RKO (cell line): ENCODE measurements around the gene NPLOC4.
A peak's percentile ranks its signal among the peaks of the same experiment; 100 is the strongest.

Experiments used
- DNase-seq: peaks from one replicate; pipeline ENCODE4 v3.0.0-alpha.2; 2016; ENCODE audit warnings: low spot score

The NPLOC4 gene

DNA sequence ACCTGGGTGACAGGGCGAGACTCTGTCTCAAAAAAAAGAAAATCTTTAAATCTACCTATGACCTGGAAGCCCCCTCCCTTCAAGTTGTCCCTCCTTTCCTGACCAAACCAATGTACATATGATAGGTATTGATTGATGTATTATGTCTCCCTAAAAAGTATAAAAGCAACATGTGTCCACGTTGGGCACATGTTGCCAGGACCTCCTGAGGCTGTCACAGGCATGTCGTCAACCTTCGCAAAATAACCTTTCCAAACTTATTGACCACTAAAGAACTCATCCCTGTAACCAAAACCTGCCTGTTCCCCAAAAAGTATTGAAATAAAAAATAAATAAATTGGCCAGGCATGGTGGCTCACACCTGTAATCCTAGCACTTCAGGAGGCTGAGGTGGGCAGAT is 25.1 kb upstream of the NPLOC4 start:
- DNase-seq = no peak

DNA sequence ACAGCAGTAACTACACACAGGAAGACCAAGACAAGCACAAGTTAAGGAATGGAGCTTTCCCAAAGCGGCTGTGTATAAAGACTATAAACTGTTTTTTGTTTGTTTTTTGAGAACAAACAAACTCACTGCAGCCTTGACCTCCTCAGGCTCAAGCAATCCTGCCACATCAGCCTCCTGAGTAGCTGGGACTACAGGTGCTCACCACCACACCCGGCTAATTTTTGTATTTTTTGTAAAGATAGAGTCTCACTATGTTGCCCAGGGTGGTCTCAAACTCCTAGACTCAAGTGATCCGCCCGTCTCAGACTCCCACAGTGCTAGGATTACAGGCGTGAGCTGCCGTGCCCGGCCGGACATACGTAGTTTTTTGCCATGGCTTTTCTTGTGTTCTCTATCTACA is 23.5 kb upstream of the NPLOC4 start:
- no peak for DNase-seq

DNA sequence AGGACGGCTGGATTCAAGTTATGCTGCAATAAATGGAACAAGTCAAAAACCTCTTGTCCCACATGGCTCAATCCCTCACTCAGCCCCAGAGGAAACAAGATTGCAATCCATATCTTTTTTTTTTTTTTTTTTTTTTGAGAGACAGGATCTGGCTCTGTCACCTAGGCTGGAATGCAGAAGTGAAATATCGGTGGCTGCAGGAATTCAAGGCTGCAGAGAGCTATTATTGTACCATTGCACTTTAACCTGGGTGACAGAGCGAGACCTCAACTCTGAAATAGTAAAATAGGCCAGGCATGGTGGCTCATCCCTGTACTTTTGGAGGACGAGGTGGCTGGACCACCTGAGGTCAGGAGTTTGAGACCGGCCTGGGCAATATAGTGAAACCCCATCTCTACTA is 22.1 kb upstream of the NPLOC4 start:
- DNase-seq = no peak

DNA sequence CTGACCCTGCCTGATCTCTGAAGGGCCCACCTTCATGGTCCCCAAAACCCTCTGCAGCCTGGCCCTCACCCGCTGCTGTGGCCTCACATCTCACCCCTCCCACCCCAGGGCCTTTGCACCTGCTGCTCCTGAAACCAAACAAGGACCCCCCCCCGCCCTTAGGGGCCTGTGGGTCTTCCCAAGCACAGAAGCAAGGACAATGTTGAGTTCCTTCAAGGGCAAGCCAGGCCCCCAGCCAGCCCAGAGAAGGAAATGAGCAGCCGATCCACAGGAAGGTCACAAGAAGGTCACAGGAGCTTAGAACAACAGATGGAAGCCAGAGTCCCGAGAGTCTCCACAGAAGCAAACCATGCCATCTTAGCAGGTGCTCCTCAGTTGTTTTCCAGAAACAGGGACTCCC is 19.9 kb upstream of the NPLOC4 start:
- no peak for DNase-seq

DNA sequence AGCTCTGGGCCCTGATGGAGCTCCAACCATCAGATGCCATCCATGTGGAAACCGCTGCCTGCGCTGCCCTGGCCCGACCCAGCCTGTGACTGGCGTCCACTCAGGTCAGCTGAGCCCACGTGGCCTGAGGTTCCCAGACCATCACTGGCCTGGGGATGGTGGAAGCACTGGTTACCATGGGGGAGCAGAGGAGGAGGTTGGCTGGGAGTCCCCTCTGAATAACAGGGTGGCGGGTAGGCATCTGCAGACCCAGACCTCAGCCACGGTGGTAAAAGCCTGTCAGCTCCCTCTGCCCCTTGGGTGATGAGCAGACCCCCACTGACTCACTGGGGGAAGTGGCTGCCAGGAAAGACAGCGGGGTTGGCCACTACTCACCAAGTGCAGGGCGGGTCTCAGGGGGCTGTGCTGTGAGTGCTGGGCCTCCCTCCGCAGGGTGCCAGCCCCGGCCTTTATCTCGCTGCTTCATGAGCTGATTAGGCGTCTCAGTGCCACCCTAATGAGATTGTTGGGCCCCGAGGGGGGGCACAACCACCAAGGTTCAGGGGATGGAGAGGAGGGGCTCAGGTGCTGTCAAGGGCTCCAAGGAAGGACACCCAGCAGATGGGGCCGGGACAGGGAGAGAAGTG is 19.3 kb upstream of the NPLOC4 start, which contains the start of gene PDE6G:
TSS of gene PDE6G (minus strand) at position 425 of the 626 bp plus-strand sequence. CDS start 3,237 bp downstream, outside the sequence.
- no peak for DNase-seq

DNA sequence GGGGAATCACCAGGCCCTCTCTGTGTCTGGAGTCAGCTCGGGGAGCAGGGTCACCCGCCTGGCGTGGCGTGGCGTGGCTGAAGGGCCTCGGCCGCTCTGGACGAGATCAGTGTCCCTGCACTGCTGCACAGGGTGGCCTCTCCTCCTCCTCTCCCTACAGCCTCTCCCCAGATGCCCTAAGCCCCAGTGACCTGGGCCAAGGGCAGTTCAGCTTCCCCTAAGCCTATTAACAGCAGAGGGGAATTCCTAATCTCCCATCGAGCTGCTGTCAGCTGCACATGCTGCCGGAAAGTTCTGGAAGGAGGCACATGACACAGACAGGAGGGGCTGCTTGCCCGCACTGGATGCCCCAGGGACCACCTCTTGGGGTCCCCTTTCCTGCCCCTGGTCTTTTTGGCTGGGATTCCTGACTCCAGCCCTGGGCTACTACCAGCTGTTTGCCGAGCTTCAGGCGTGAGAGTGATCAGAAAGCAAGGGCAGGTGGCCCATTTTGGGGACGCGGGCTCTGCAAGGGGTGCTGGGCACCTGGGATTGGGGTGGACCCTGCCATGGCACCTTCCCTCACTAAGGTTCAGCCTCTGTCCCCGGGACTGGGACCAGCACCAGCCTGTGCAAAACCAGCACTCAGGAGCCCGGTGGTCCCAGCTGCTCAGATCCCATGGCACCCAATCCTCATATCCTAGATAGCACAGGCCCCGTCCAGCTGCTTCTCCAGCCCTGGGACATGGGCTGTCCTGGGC is 18.6 kb upstream of the NPLOC4 start:
- DNase-seq = no peak

DNA sequence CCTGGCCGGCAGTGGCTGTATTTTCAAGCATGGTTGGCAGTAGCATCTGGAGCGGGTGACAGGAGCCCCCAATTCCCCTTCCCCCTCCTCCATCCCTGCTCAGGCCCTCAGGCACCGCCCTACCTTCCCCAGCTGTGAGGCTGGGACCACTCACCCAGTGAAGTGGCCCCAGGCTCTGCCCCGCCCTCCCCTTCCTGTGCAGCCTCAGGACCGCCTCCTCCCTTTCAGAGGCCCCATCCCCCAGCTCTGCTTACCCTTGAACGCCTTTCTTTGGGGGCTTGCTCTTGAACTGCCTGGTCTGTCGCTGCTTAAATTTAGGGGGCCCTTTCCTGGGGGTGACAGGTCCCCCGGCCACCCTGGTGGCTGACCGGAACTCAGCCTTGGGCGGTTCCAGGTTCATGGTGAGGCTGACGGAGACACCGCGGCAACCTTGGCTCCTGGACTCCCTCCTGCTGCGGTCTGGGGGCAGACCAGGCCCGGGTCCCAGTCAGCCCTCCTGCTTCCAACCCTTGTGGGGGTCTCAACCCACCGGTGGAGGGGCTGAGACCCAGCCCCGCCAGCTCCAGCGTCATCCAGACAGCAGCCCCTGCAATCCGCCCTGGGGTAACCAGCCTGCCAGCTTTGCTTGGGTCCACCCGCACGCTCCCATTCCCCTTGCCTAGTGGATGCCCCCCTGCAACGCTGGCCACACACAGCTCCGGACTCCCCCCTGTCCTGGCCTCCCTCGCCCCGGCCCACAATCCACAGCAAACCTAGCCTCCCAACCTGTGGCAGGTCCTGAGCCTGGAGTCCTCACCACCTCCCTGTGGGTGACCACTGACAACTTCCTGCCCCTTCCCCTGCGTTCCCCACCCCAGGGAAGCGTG is 16.2 kb upstream of the NPLOC4 start:
- DNase-seq = no peak

DNA sequence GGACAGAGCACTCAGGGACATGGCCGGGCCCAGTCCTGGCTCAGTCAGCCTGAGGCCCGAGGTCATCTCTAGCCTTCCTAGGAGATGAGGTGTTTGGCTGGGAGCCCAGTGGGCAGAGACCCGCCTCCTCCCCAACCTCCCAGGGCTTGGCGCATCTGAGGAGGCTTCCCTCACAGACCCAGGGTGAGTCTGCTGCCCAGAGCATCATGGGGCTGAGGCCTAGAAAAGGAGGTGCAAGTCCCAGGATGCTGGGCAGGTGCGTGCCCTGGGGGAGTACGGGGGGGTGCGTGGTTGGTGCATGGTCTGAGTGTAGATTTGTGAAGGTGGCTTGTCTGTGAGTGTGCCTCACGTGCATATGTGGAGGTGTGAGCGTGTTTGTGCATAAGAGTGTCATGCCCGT is 14.8 kb upstream of the NPLOC4 start:
- peak; percentile 65 for DNase-seq

DNA sequence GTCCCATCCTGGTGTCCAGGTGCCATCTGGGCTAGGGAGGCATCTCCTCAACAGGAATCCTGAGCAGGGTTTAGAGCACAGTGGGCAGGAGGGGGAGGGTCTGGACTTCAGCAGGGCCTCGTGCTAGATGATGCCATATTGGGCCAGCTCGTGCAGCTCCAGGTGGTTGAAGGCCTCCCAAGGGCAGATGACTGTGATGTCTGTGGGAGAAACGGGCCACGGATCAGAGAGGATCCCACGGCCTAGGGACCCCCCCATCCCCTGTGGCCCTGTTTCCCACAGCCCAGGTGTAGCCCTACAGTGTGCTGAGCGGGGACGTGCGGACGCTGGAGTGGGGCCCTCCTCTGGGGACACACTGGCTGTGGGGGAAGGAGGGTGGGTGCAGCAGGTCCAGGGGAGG is 14.0 kb upstream of the NPLOC4 start:
- no peak for DNase-seq

DNA sequence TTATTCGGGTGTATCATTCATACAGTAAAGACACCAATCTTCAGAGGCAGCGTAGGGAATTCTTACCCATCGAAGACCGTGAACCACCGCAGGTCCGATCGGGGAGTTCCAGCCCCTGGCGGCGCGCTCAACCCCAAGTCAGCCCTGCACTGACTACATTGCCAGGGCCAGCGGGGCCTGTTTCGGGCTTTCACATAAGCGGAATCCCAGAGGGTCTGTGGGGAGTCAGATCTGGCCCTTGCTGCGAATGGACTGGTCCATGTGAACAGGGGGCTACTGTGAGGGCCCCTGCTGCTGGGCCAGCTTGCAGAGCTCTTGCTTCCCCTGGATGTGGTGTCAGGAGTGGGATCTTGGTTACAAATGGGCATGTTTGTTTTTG is 11.8 kb upstream of the NPLOC4 start:
- DNase-seq = no peak

DNA sequence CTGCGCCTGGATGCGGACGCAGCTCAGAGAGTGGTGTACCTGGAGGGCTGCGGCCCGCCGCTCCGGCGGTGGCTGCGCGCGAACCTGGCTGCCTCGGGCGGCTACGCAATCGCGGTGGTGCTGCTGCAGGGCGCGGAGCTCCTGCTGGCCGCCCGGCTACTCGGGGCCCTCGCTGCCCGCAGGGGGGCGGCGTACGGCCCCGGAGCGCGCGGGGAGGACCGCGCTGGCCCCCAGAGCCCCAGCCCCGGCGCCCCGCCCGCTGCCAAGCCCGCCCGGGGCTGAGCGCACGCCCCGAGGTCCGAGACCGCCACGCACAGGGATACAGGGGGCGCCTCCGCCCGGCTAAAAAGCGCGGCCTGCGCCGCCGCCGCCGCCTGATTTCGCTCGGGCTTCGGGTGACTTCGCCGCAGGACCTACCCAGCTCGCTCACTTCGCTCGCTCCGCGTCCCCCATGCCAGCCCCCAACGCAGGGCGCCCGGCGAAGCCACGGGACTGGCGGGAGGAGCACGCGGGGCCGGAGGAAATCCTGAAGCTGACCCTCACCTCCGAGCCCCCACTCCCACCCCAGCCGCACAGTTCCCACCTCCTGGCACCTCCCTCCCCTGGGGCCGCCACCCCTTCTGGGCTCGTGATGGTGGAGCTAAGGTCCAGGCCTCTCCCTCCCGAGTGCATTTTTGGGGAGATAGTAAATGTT is 11.2 kb upstream of the NPLOC4 start:
- DNase-seq = no peak

DNA sequence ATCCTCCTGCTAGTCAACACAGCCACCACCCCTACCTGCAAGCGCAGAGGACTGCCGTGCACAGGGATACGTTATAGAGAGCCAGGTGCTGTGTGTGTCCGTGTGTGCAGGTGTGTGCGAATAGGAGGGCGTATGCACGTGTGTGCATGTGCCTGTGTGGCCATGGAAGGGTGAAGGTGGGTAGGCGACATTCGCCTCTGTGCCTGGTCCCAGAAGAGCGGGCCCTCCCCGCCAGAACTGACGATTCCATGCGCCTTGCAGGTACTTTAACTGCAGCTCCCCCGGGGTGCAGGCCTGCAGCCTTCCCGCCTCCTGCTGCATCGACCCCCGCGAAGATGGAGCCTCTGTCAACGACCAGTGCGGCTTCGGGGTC is 10.7 kb upstream of the NPLOC4 start:
- DNase-seq = no peak

DNA sequence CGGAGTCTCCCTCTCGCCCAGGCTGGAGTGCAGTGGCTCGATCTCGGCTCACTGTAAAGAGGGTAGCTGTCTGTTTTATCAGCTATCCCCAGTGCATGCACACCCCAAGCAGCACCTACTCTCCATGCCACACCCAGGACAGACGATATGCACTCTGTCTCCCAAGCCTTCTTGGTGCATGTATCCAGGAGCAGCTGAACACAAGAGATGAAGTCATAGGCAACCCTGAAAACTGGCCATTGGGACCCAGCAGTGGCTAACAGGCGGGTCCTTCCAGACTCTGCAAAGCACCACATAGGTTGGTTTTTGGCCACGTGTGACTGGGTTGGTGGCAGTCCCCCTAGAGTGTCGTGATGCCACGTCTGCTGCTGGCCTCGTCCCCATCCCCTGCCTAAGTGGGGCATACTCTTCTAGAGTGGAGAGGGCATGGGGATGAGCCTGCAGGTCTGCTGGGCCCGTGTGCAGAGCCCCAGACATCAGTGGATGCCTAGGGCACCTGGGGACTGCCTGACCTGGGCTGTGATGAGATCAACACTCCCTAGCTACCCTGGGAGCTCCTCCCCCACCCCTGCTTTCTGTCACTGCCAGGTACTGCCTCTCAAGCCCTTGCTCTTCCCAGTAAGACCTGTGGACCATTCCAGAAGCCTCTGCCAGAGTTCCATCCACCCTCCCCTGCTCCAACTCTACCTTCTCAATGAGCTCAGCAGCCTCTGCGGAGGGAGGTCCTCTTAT is 10.1 kb upstream of the NPLOC4 start:
- no peak for DNase-seq

DNA sequence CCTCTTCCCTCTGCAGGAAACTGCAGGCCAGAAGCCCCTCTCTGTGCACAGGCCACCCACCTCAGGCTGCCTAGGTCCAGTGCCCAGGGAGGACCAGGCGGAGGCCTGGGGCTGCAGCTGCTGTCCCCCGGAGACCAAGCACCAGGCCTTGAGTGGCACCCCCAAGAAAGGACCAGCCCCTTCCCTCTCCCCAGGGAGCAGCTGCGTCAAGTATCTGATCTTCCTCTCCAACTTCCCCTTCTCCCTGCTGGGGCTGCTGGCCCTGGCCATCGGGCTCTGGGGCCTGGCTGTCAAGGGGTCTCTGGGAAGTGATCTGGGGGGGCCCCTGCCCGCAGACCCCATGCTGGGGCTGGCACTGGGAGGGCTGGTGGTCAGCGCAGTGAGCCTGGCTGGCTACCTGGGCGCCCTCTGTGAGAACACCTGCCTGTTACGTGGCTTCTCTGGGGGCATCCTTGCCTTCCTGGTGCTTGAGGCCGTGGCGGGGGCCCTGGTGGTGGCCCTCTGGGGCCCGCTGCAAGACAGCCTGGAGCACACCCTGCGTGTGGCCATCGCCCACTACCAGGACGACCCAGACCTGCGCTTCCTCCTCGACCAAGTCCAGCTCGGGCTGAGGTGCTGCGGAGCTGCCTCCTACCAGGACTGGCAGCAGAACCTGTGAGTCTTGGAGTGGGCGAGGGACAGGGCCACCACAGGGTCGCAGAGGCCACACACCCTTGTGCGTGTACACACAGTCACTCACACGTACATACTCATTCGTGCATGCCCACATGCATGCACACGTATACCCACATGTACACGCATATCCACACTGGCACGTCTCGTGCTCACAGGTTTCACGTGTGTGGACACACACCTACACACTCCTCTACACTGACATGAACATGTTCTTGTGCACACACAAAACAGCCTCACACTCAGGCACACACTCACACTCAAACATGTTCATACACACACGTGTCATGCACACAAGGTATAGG is 8.4 kb upstream of the NPLOC4 start:
- DNase-seq = no peak

DNA sequence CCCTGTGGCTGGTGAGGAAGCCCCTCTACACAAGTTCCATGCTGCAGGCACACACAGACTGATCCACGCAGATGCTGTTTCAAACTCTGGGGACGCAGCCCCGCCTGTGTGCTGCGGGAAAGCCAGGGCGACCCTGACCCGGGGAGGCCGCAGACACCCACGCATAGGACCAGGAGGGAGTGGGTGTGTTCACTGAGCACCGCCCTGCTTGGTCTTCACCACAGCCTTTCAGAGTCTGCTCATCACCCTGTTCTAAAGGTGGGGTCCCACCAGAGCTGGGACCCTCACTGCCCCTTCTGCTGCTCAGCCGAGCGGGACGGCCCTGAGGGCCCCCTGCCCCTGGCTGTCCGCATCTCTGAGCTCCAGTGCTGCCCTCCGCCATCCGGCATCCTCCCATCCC is 7.6 kb upstream of the NPLOC4 start:
- DNase-seq = no peak

DNA sequence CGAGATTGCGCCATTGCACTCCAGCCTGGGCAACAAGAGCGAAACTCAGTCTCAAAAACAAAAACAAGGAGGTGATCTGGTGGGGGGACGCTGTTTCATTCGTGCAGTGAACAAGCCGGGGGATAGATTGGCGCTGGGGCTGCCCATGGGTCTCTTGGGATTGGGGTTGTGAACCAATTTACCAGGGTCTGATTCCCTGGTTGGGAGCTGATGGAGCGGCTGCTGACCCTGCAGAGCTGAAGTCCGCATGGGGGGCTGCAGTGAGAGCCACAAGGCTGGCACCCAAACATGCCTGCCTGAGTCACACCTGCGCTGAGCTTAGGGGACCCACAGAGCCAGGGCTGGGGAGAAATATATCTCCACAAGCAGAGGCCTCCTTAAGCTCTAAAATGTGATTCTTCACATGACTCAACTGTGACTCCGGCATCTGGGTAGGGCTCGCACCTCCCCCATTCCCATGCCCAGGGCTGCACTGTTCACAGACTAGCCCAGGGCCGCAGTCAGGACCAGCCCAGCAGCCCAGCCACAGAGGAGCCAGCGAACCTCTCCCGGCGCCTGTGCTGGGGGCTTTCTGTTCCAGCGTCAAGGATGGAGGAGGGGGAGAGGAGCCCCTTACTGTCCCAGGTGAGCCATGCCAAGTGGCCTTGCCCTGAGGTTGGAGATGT is 5.0 kb upstream of the NPLOC4 start:
- DNase-seq = peak; percentile 50

DNA sequence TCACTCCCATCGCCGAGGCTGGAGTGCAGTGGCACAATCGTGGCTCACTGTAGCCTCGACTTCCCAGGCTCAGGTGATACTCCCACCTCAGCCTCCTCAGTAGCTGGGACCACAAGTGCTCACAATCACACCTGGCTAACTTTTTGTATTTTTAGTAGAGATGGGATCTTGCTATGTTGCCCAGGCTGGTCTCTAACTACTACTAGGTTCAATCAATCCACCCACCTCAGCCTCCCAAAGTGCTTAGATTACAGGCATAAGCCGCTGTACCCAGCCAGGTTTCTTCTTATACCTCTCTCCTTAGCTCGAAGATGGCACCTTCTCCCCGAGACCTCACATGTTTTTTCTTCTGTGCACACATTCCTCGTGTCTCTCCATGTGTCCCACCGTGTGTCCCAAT is 3.1 kb upstream of the NPLOC4 start:
- no peak for DNase-seq

DNA sequence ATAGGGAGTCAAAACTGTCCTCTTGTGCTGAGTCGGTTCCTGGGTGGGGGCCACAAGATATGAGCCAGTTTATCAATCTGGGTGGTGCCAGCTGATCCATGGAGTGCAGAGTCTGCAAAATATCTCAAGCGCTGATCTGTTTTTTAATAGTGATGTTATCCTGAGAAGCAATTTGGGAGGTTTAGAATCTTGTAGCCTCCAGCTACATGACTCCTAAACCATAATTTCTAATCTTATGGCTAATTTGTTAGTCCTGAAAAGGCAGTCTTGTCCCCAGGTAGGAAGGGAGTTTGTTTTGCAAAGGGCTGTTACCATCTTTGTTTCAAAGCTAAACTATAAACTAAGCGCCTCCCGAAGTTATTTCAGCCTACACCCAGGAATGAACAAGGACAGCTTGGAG is 1.8 kb upstream of the NPLOC4 start:
- DNase-seq = no peak

DNA sequence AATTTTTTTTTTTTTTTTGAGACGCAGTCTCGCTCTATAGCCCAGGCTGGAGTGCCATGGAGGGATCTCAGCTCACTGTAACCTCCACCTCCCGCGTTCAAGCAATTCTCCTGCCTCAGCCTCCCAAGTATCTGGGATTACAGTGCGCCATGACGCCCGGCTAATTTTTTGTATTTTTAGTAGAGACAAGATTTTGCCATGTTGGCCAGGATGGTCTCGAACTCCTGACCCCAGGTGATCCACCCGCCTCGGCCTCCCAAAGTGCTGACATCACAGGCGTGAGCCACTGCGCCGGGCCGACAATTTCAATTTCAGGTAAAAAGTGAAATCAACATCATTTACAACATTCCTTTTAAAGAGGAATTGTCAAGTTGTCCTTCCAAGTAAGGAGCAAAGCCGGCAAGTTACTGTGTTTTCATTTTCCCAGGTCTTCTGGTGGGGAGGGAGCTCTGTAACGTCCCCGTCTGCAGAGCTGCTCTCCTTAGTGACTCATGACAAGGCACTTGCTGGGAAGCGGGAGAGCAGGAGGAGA is 873 bp downstream of the NPLOC4 start:
- DNase-seq = peak; percentile 86

DNA sequence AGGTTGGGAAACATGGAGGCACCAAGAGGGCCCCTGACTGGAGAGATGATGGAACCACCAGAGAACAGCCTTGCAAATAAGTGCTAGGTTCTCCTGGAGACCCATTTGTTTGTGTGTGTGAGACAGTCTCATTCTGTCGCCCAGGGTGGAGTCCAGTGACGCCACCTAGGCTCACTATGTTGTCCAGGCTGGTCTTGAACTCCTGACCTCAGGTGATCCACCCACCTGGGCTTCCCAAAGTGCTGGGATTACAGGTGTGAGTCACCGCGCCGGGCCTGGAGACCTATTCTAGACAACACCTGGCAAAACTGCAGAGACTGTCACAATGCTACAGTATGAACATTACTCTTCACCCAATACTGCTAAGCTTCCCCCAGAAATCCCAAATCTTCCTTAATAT is 1.5 kb downstream of the NPLOC4 start:
- no peak for DNase-seq
